Placental pericyte (primary cell): ENCODE data around the gene PPARD. TPM values are rescaled to one million over a fixed set of nuclear protein-coding genes. Genes with fewer than 3 reads are reported as not detected.

ENCODE experiments used
- small RNA-seq: library from RNA; depleted of rRNA; stranded (forward); fragments of <200 nt; gene quantifications from one replicate; pipeline ENCODE3, GENCODE V24; 2012; ENCODE audit warnings: low replicate concordance
- total RNA-seq: library from RNA; depleted of rRNA; stranded (reverse); fragments of >200 nt; gene quantifications from 2 replicates; pipeline ENCODE4 v1.2.3, GENCODE V29; 2012

The PPARD gene
- total RNA-seq: 8.3 and 11.6 TPM in 2 replicates

GRCh38 chr6:35342258-35343091 is at the start of gene PPARD:
Gene PPARD (plus strand): TSS chr6:35342558. CDS start chr6:35411088, 68,530 bp downstream.

GRCh38 chr6:35297601-35298481 is 44.5 kb upstream of the PPARD start, which contains the start of gene DEF6:
Gene DEF6 (plus strand): TSS chr6:35297818. CDS start chr6:35297857, 39 bp downstream.

GRCh38 chr6:35452183-35453090 is 110.1 kb downstream of the PPARD start, which contains the start of gene FANCE:
Gene FANCE (plus strand): TSS chr6:35452338. CDS start chr6:35452546, 208 bp downstream.

GRCh38 chr6:35468181-35468979 is 126.0 kb downstream of the PPARD start, which contains the start of gene RPL10A:
Gene RPL10A (plus strand): TSS chr6:35468401. CDS start chr6:35468435, 34 bp downstream.

Small RNA genes lying within 50 kb of the gene (small RNA-seq; reads per million reads assigned to genes)
- gene MIR7111: 0.26 reads per million

Other genes starting within 250 kb of the PPARD start
- gene TCP11, start 201.2 kb upstream of the PPARD start, total RNA-seq: 0.66 and 0.72 TPM in 2 replicates
- gene SCUBE3, start 128.6 kb upstream of the PPARD start, total RNA-seq: 0.22 and 9.9 TPM in 2 replicates
- gene ZNF76, start 82.8 kb upstream of the PPARD start, total RNA-seq: 20.9 and 27.6 TPM in 2 replicates
- gene DEF6, start 44.7 kb upstream of the PPARD start, total RNA-seq: 0.22 and 0.57 TPM in 2 replicates
- gene FANCE, start 109.8 kb downstream of the PPARD start, total RNA-seq: 7.7 and 12.3 TPM in 2 replicates
- 845 and 1,403 TPM in 2 replicates for gene RPL10A, start 125.8 kb downstream of the PPARD start, total RNA-seq
- gene TEAD3, start 154.5 kb downstream of the PPARD start, total RNA-seq: 18.2 and 26.9 TPM in 2 replicates
- not detected in 2 replicates for gene TULP1, start 170.3 kb downstream of the PPARD start, total RNA-seq